Lower leg skin (tissue), 3 donors: Measurements from ENCODE around the gene WNT7B.

Experiments used
- POLR2A ChIP-seq, 2 donors: fragments of 450-650 bp; IDR thresholded peaks; one replicate each; pipeline ENCODE4 v1.6.1; 2016 to 2017; ENCODE audit warnings: antibody characterized with exemption in 2 of 2, mild to moderate bottlenecking in 1 of 2, moderate library complexity in 1 of 2
- TF ChIP-seq, protein P1 (sequence below), 3 donors: fragments of 450-650 bp; IDR thresholded peaks; one replicate each; pipeline ENCODE4 v1.5.1; 2016; ENCODE audit warnings: antibody characterized with exemption in 3 of 3, mild to moderate bottlenecking in 3 of 3, moderate library complexity in 2 of 3

- TF ChIP-seq, protein P1, sequence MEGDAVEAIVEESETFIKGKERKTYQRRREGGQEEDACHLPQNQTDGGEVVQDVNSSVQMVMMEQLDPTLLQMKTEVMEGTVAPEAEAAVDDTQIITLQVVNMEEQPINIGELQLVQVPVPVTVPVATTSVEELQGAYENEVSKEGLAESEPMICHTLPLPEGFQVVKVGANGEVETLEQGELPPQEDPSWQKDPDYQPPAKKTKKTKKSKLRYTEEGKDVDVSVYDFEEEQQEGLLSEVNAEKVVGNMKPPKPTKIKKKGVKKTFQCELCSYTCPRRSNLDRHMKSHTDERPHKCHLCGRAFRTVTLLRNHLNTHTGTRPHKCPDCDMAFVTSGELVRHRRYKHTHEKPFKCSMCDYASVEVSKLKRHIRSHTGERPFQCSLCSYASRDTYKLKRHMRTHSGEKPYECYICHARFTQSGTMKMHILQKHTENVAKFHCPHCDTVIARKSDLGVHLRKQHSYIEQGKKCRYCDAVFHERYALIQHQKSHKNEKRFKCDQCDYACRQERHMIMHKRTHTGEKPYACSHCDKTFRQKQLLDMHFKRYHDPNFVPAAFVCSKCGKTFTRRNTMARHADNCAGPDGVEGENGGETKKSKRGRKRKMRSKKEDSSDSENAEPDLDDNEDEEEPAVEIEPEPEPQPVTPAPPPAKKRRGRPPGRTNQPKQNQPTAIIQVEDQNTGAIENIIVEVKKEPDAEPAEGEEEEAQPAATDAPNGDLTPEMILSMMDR (IDR thresholded peaks at IDR 0.05), result no peak
- no peak for TF ChIP-seq POLR2A (IDR thresholded peaks at IDR 0.05)
These were observed 80.6 kb downstream of the WNT7B start for GRCh38 chr22:45896153-45896951.
